Dermis blood vessel endothelial cell (primary cell): ENCODE measurements around the gene SPSB2. TPM values are rescaled to one million over a fixed set of nuclear protein-coding genes. Genes with fewer than 3 reads are reported as not detected.

Source experiments
- DNase-seq: peaks from one replicate; pipeline ENCODE4 v3.0.0; 2010
- total RNA-seq: library from RNA; depleted of rRNA; stranded (reverse); fragments of >200 nt; gene quantifications from 2 replicates; pipeline ENCODE4 v1.2.3, GENCODE V29; 2014

The SPSB2 gene
- total RNA-seq, 1 donor from 2014 or later: 6.0 TPM

DNA sequence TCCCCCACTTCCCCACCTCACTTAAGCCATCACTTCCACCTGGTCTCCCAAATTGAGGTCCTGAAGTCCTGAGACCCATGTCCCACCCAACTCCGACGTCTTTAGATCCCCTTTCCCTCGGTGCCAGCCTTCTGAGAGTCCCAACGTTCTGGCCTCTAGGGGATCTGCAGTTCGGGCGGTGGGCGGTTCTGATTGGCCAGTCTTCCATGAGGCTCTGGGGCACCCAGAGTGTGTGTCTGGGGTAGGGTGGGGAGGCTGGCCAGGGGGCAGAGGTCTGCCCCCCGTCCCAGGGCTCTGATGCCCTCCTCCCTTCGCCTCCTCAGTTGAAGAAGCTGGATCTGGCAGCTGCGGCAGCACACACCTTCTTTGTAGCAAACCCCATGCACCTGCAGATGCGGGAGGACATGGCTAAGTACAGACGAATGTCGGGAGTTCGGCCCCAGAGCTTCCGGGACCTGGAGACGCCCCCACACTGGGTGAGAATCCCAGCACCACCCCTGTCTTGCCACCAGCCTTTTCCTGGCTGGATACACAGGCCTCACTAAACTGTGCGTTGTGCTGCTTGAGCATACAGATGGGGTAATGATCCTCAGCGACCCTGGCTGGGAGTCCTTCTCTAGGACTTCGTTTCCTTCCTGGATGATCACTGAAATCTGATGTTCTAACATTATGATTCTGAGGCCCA, 43.4 kb downstream of the SPSB2 start:
- DNase-seq: no peak

DNA sequence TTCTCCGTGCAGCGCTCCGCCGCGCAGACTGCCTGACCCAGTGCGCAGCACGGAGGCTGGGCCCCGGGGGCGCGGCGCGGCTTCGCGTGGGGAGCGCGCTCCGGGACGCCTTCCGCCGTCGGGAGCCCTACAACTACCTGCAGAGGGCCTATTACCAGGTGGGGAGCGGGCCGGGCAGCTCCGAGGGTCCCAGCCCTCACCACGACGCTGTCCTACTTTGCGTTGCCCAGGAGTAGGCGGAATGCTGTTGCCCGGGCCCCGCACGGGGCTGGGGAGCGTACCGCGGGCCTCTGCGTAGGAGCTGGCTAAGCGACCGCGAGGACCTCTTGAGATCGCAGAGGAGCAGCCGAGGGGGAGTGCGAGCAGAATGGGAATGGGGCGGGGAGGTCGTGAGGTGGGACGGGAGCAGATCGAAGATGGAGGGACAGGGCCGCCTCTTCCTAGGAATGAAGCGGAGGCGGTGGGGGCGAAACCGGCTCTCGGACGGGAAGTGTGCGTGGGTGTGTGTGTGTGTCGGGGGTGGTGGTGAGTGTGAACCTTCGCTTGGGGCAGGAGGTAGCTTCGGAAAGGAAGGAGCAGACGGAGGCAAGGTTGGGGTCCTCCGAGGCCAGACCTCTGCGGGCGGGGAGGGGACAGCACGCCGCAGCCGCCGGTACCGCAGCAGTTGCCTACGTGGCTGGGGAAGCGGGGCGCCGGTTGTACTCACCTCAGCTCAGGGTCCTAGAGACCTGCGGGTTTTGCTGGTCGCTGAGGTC, 44.1 kb downstream of the SPSB2 start:
- DNase-seq: peak; percentile 62

DNA sequence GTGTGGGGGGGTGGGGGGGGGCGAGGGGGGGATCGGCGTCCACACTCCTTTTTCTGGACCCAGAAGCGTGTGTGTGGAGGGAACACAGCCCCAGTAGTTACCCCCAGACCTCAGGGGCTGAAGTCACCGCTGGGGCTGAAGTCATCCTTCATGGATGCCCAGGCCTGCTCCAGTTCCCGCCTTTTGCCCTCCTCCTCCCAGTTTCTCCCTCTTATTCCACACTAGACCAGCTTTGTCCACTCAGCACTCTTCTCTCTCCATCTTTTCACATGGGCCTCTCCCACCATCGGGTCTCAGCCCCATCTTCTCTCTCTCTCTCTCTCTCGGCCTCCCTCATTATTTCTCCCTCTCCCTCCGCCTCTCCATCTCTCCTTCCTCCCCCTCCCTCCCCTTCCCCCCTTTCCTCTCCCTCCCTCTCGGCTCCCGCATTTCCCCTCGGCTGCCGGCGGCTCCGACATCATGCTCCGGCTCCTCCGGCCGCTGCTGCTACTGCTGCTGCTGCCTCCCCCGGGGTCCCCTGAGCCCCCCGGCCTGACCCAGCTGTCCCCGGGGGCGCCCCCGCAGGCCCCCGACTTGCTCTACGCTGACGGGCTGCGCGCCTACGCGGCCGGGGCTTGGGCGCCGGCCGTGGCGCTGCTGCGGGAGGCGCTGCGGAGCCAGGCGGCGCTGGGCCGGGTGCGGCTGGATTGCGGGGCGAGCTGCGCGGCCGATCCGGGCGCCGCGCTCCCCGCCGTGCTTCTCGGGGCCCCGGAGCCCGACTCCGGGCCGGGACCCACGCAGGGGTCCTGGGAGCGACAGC, 44.9 kb downstream of the SPSB2 start, which contains the start of gene P3H3:
Gene P3H3, plus strand, starts transcription at position 426 of the 799 bp plus-strand sequence. Its CDS starts 34 bp downstream, at position 460.
- peak; percentile 41 for DNase-seq

DNA sequence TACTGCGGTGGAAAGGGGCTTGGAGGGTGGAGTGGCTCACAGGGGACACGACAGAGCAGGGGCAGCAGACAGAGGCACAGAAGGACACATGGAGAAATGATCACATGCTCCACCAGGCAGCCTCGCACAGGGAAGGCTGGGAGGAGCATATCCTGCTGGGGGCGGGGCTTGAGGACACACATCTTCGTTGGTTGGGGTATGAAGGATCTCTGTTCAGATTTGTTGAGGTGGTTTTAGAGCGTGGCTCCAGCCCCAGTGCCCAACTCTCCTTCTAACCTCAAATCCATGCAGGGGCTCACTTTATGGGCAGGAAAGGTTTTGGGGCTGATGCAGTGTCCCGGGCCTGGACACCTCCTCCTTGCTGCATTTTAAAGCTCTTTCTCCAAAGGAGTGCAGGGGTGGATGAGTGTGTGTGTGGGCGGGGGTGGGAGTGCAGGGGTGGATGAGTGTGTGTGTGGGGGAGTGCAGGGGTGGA, 45.6 kb downstream of the SPSB2 start:
- peak; percentile 72 for DNase-seq

DNA sequence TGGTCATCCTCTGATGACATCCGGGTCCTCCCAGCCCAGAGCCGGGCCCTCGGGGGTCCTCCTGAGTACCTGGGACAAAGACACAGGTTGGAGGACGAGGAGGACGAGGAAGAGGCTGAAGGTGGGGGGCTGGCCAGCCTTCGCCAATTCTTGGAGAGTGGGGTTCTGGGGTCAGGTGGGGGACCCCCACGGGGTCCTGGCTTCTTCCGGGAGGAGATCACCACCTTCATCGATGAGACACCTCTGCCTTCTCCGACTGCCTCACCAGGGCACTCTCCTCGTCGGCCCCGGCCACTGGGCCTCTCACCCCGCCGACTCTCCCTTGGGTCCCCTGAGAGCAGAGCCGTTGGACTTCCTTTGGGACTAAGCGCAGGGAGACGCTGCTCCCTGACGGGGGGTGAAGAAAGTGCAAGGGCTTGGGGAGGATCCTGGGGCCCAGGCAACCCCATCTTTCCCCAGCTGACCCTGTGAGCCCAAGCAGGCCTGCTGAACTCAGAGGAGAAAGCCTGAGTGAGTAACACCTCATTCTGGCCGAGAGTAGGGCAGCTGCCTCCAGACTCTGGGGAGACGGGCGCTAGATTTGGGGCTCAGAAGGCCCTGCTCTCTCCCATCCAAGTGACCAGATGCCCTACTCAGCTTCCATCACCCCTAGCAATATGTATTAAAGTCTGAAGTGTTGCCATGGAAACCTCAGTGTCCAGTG, 46.2 kb downstream of the SPSB2 start:
- no peak for DNase-seq

DNA sequence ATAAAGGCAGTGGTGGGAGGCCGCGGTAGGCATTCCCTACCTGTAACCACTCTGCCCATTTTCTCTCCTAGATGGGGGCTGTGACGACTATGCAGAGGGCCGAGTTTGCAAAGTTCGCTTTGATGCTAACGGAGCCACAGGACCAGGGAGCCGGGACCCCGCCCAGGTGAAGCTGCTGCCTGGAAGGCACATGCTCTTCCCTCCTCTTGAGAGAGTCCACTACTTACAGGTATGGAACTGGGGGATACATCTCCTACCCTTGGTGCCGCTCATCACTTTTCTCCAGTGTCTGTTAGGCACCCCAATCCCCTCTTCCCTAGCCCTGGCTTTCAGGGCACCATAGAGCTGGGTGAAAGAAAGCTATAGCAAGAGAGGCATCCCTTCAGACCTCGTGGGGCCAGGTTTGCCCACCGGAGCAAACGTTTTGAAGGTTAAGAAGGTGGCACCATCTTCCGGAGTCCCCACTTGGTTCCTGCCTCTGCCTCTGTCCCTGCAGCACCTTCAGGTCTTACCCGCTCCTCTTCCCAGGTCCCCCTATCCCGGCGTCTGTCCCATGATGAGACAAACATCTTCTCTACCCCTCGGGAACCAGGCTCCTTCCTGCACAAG, 46.9 kb downstream of the SPSB2 start:
- no peak for DNase-seq

DNA sequence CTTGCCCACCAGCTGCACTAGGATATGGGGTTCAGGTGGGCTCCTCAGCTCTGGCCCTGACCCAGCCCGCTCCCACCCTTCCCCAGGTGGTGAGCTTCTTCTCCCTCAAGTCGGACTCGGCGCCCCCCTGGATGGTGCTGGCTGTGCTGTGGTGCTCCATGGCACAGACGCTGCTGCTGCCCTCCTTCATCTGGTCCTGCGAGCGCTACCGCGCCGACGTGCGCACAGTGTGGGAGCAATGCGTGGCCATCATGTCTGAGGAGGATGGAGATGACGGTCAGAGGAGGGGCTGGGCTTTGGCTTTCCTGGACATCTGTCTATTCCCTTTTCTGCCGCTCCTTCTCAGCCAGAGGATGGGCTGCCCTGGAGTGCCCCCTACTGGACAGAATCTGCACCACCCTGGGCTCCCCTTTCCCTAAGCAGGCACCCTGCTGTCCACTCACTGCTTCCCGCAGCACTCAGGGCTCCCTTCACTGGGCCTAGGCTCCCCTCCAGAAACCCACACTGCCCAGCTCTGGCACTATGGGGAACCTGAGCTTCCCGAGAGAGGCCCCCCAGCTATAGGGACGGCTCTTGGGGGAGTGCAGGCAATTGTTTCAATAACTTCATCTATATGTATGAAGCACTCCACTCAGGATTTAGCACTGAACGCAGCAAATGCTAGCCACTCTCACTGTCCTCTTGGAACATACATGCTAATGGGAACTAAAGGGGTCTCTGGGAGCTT, 47.5 kb downstream of the SPSB2 start:
- DNase-seq: peak; percentile 91

DNA sequence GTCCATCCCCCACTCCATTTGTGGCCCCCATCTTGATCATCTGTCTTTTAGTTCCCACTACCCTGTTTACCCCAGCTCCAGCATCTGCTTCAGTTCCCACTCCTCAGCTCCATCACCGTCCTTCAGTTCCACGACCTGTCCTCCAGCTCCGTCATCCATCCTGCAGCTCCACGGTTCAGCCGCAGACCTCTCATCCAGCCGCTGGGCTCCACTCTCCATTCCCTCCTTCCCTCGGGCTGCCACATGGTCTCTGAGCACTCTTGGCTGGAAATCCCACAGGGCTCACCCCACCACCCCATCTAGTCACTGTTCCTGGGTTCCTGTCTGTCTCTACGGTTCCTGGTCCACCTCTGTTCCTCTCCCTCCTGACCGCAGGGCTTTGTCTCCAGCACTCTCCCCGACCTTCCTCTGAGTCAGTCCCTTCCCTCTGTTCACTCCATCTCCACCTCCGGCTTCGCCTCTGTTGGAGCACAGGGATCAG, 48.2 kb downstream of the SPSB2 start:
- DNase-seq: peak; percentile 36

DNA sequence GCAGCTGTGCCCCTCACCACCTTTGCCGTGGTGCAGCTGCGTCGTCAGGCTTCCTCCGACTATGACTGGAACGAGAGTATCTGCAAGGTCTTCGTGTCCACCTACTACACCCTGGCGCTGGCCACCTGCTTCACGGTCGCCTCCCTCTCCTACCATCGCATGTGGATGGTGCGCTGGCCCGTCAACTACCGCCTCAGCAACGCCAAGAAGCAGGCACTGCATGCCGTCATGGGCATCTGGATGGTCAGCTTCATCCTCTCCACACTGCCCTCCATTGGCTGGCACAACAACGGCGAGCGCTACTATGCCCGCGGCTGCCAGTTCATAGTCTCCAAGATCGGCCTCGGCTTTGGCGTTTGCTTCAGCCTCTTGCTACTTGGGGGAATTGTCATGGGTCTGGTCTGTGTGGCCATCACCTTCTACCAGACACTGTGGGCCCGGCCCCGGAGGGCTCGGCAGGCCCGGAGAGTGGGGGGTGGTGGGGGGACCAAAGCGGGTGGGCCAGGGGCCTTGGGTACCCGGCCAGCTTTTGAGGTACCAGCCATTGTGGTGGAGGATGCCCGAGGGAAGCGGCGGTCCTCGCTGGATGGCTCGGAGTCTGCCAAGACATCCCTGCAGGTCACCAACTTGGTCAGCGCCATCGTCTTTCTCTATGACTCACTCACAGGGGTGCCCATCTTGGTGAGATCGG, 48.9 kb downstream of the SPSB2 start:
- DNase-seq: no peak

DNA sequence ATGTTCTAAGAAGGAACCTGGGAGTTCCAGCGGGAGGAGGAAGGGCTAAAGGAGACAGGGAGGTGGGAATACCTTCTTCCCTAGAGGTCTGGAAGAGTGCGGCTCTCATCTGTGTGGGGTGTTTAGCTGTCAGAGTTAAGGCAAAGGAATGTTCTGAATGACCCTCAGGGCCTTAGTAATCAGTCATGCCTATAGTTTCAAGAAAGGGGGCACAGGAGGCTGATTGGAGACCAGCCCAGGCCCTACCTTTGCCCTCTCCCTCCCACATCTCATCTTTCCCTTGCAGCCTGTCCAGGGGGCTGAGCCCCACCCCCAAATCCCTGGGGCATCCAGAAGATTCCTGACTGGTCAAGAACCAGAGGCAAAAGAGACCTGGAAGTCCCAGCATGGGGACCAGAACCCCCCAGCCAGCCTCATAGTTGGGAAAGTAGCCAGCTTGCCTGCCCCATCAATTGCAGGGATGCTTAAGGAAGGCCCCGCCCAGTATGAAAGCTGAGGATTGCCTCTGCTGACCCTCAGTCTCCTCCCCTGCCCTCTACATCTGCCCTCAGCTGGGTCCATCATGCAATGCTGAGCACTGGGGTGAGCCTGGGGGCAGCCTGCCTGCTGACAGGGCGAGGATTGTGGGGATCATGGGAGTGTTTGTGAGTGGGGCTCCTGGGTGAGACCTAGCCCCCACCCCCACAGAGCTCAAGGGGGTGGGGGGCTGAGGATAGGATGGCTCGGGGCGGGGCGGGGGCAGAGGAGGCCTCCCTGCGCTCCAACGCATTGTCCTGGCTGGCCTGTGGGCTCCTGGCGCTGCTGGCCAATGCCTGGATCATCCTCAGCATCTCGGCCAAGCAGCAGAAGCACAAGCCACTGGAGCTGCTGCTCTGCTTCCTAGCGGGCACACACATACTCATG, 49.7 kb downstream of the SPSB2 start:
- no peak for DNase-seq

DNA sequence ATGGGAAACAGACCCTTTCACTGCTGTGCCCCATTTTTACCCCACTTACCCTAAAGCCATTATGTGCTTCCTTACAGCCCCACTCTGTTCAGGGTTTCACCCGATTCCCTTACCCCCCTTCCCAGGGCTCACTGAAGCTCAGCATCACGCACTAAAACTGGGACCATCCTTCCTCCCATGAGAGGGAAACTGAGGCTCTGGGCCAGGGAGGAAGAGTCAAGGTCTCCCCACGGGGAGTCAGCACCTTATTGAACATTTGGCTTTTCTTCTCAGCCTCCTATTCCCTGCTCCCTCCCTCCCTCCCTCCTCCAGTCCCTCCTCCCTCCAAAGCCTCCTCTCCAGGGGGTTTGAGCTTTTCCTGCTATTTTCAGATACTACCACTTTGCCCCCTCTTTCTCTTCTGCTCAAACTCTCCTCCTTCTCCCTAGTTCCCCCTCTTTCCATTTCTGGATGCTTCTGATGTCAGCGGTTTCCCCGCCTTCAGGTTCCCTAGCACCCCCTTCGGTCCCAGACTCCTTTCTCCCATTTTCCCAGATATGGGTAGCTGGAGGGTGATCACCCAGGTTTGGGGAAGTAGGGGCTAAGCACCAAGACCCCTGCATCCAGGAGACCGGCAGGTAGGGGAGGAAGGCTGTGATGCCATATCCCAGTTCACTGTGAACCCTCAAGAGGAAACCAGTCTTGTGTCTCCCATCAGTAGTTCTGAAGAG, 50.5 kb downstream of the SPSB2 start:
- no peak for DNase-seq

DNA sequence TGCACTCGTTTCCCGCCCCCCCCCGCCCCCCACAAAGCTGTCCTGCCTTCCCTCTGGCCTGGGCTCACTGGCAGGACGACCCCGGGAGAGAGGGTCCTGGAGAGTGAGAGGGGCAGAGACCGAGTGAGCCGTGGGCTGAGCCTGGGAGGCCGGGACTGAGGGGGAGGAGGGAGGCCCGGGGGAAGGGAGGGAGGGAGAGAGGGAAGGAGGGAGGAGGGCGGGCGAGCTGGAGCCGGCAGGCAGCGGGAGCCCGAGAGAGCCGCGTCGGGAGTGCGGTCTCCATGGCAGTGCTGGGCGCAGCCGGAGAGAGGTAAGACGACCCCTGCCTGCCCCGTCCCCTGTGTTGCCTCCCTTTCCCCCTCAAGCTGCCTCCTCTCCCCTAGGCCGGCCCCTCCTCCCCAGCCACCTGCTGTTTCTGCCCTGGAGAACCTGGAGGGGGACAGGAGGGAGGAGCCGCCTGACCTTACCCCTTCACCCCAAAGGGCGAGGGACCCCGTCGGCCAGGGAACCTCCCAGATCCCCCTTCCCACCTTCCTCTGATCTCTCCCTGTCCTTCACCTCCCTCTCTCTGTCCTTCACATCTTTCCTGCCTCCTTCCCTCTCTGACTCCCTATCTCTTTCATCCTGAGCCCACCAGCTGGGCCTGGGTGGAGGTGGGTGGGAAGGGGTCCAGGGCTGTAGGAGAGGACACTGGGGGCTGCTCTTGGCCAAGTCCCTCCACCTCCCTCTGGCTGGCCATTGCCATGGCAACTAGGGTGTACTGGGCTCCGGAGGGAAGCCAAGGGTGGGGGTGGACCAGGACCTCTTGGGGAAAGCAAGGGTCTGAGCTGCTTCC, 51.3 kb downstream of the SPSB2 start, which contains the start of gene GPR162:
Gene GPR162, plus strand, starts transcription at position 231 of the 835 bp plus-strand sequence. CDS start 2,078 bp downstream, outside the sequence.
- peak; percentile 35 for DNase-seq

Other genes with a start within 250 kb of the SPSB2 start
- not detected in 2 replicates for gene LPAR5, start 237.3 kb downstream of the SPSB2 start, total RNA-seq
- gene ACRBP, start 225.9 kb downstream of the SPSB2 start, total RNA-seq: 0.42 and 1.5 TPM in 2 replicates
- gene ING4, start 210.2 kb downstream of the SPSB2 start, total RNA-seq: 44.0 and 61.1 TPM in 2 replicates
- gene ZNF384, start 183.9 kb downstream of the SPSB2 start, total RNA-seq: 12.1 and 15.9 TPM in 2 replicates
- not detected in 2 replicates for gene PIANP, start 172.5 kb downstream of the SPSB2 start, total RNA-seq
- gene COPS7A, start 149.3 kb downstream of the SPSB2 start, total RNA-seq: 31.7 and 41.4 TPM in 2 replicates
- 107 and 161 TPM in 2 replicates for gene MLF2, start 120.2 kb downstream of the SPSB2 start, total RNA-seq
- 65.5 and 130 TPM in 2 replicates for gene PTMS, start 106.9 kb downstream of the SPSB2 start, total RNA-seq
- under 0.01 and 0.05 TPM in 2 replicates for gene LAG3, start 100.8 kb downstream of the SPSB2 start, total RNA-seq
- gene CD4, start 83.8 kb downstream of the SPSB2 start, total RNA-seq: not detected in 2 replicates
- 0.93 and 1.9 TPM in 2 replicates for gene GPR162, start 51.5 kb downstream of the SPSB2 start, total RNA-seq
- 18.8 and 22.1 TPM in 2 replicates for gene P3H3, start 44.9 kb downstream of the SPSB2 start, total RNA-seq
- gene GNB3, start 32.4 kb downstream of the SPSB2 start, total RNA-seq: 0.28 and 1.0 TPM in 2 replicates
- gene CDCA3, start 22.0 kb downstream of the SPSB2 start, total RNA-seq: 5.6 and 24.0 TPM in 2 replicates
- gene USP5, start 21.2 kb downstream of the SPSB2 start, total RNA-seq: 85.3 and 128 TPM in 2 replicates
- gene TPI1, start 5.8 kb downstream of the SPSB2 start, total RNA-seq: 625 and 743 TPM in 2 replicates
- gene LRRC23, start 31.5 kb upstream of the SPSB2 start, total RNA-seq: 2.2 and 5.8 TPM in 2 replicates
- 2.8 and 2.9 TPM in 2 replicates for gene ENO2, start 41.3 kb upstream of the SPSB2 start, total RNA-seq
- 12.1 and 18.7 TPM in 2 replicates for gene ATN1, start 54.7 kb upstream of the SPSB2 start, total RNA-seq
- gene RNU7-1, start 70.5 kb upstream of the SPSB2 start, total RNA-seq: not detected in 2 replicates
- 73.7 and 177 TPM in 2 replicates for gene C12orf57, start 70.7 kb upstream of the SPSB2 start, total RNA-seq
- gene PTPN6, start 78.1 kb upstream of the SPSB2 start, total RNA-seq: 2.4 and 3.4 TPM in 2 replicates
- gene PHB2, start 97.4 kb upstream of the SPSB2 start, total RNA-seq: 191 and 205 TPM in 2 replicates
- 35.6 and 39.3 TPM in 2 replicates for gene EMG1, start 97.6 kb upstream of the SPSB2 start, total RNA-seq
- 8.0 and 15.3 TPM in 2 replicates for gene LPCAT3, start 145.2 kb upstream of the SPSB2 start, total RNA-seq
- 0.19 and 1.4 TPM in 2 replicates for gene C1S, start 187.4 kb upstream of the SPSB2 start, total RNA-seq
- gene C1R, start 219.1 kb upstream of the SPSB2 start, total RNA-seq: 2.0 TPM in 2 replicates
- 26.7 and 28.8 TPM in 2 replicates for gene C1RL, start 235.9 kb upstream of the SPSB2 start, total RNA-seq